GM19240 (cell line): ENCODE data around the gene WDPCP.
A peak's percentile ranks its signal among the peaks of the same experiment; 100 is the strongest.
"Not testable (repeated sequence)": the region's sequence is repeated elsewhere in the genome, so short reads cannot be mapped to it uniquely, and the experiment has no call there.

Experiments
- DNase-seq: peaks from one replicate; pipeline ENCODE4 v3.0.0; 2011; ENCODE audit warnings: low spot score; ENCODE audit not compliant: insufficient read length

WDPCP gene

DNA sequence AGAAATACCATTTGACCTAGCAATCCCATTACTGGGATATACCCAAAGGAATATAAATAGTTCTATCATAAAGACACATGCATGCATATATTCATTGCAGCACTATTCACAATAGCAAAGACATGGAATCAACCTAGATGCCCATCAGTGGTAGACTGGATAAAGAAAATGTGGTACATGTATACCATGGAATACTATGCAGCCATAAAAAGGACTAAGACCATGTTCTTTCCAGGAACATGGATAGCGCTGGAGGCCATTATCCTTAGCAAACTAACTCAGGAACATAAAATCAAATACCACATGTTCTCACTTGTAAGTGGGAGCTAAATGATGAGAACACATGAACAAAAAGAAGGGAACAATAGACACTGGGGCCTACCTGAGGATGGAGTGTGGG lies 119.0 kb downstream of the WDPCP start:
- DNase-seq, result not testable (repeated sequence)

GRCh38 chr2:63465633-63466032 lies 122.6 kb downstream of the WDPCP start:
- no peak for DNase-seq

GRCh38 chr2:63463142-63463541 lies 125.1 kb downstream of the WDPCP start:
- DNase-seq, result no peak

GRCh38 chr2:63446658-63447057 lies 141.6 kb downstream of the WDPCP start:
- no peak for DNase-seq

GRCh38 chr2:63444565-63445288 lies 143.6 kb downstream of the WDPCP start:
- DNase-seq, result no peak

DNA sequence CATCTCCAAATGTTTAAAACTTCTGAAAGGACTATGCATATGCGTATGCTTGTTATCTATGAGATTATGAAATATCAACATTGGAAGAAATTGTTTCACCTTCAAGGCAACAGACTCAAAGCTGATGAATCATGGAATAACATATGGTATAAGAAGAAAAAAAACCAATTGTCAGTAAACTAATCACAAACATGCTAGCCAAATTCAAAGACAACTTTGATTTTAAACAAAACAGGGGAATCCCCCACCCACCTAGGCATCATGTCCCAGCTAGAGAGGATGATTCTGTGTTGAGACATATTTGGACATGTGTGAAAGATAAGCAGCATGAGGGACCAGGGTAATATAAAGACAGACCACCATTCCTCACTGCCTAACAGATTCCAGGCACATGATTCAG lies 147.7 kb downstream of the WDPCP start:
- no peak for DNase-seq

GRCh38 chr2:63438181-63438580 lies 150.1 kb downstream of the WDPCP start:
- no peak for DNase-seq

- DNase-seq, result no peak
Measured at GRCh38 chr2:63436488-63436887, 151.8 kb downstream of the WDPCP start.

GRCh38 chr2:63435070-63435469 lies 153.2 kb downstream of the WDPCP start:
- DNase-seq, result no peak

- no peak for DNase-seq
Measured at GRCh38 chr2:63434024-63435001, 154.0 kb downstream of the WDPCP start.

GRCh38 chr2:63432373-63432772 lies 155.9 kb downstream of the WDPCP start:
- DNase-seq, result no peak

- no peak for DNase-seq
Measured at GRCh38 chr2:63425606-63426005, 162.7 kb downstream of the WDPCP start.

DNA sequence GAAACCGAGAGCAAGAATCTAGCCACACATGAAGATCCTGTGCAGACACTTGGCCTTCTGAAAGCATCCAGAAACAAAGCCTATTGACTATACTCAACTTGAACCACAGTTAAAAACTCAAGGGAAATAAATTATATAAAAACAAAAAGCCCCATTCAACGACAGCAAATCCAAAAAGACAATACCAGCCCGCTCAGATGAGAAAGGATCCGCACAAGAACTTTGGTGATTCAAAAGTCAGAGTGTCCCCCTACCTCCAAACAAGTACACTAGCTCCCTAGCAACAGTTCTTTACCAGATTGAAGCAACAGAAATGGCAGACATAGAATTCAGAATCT lies 163.2 kb downstream of the WDPCP start:
- DNase-seq, result no peak

GRCh38 chr2:63424329-63425078 lies 163.8 kb downstream of the WDPCP start:
- peak; percentile 3 for DNase-seq

GRCh38 chr2:63422556-63422955 lies 165.7 kb downstream of the WDPCP start:
- DNase-seq, result no peak

- DNase-seq, result no peak
Measured at GRCh38 chr2:63408530-63408929, 179.7 kb downstream of the WDPCP start.

GRCh38 chr2:63406641-63407040 lies 181.6 kb downstream of the WDPCP start:
- DNase-seq, result no peak

DNA sequence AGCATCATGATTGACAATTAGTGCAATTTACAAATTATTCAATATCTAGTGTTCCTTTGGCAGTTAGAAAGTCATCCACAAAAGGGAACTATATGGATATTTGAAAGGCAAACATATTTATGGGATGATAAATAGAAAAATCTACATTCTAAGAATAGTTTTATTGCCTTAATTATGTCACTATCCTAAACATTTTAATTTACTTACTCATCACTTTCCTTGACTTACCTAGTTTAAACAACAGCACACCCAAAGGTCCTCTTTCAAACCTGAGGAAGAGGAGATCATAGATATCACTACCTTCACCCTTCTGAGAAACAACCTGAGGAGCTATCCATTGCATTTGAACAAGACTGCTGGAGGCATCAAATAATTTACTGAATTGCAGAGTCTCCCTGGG lies 184.5 kb downstream of the WDPCP start:
- no peak for DNase-seq

DNA sequence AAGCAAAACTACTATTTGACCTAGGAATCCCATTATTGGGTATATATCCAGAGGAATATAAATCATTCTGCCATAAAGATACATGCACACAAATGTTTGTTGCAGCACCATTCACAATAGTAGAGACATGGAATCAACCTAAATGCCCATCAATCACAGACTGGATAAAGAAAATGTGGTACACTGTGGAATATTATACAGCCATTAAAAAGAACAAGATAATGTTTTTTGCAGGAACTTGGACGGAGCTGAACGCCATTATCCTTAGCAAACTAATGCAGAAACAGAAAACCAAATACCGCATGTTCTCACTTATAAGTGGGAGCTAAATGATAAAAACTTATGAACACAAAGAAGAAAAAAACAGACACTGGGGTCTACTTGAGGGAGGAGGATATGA lies 185.4 kb downstream of the WDPCP start:
- not testable (repeated sequence) for DNase-seq

DNA sequence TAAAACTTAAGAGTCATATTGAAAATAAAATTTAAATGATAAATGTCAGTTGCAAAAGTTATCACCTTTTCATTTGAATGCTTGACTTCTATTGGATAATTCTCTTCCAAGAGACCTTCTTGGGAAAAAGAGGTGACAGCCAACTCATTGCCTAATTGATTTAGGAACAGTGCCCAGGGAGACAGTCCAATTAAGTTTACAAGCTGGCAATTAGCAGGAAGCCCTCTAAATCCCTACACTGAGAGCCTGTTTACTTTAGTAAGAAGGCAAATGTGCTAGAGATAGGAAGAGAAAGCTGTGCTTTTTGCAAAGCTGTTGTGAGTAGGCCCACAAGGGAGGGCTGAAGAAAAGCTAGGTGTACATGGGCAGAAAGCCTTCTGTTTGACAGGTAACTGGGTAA lies 189.1 kb downstream of the WDPCP start:
- no peak for DNase-seq

DNA sequence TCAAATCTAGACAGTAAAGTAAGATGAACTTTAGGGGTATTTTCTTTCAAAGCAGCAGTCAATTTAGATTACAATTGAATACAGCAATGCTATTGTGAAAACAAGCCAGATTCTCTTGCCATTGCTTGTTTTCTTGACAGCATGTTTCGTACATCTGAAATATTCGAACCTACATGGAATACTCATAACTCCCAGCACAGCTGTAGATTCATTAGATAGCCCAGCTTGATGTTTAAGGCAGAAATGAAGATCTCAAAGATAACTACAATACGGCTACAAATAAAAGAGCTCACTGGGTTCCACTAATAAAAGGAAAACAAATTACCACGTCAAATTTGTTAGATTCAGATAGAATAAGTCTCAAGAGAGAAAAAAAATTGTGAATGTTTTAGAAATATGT lies 208.8 kb downstream of the WDPCP start:
- no peak for DNase-seq

- no peak for DNase-seq
Measured at GRCh38 chr2:63378589-63378988, 209.7 kb downstream of the WDPCP start.
